HG03066 (cell line): ENCODE measurements around the gene FADS6.

Experiments
- ATAC-seq: cut with Tn5 transposase; IDR thresholded peaks from one replicate; pipeline ENCODE4 v1.9.1; 2021; ENCODE audit warnings: low read depth; ENCODE audit not compliant: unreplicated experiment

FADS6 gene, protein sequence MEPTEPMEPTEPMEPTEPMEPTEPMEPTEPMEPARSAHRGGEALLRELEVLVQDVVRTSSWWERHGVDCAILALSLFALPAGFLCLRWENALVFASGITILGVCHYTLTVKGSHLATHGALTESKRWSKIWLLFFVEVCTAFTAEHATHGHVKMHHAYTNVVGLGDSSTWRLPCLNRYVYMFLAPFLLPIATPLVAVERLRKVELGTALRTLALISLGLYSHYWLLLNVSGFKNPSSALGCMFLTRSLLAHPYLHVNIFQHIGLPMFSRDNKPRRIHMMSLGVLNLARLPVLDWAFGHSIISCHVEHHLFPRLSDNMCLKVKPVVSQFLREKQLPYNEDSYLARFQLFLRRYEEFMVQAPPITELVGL

DNA sequence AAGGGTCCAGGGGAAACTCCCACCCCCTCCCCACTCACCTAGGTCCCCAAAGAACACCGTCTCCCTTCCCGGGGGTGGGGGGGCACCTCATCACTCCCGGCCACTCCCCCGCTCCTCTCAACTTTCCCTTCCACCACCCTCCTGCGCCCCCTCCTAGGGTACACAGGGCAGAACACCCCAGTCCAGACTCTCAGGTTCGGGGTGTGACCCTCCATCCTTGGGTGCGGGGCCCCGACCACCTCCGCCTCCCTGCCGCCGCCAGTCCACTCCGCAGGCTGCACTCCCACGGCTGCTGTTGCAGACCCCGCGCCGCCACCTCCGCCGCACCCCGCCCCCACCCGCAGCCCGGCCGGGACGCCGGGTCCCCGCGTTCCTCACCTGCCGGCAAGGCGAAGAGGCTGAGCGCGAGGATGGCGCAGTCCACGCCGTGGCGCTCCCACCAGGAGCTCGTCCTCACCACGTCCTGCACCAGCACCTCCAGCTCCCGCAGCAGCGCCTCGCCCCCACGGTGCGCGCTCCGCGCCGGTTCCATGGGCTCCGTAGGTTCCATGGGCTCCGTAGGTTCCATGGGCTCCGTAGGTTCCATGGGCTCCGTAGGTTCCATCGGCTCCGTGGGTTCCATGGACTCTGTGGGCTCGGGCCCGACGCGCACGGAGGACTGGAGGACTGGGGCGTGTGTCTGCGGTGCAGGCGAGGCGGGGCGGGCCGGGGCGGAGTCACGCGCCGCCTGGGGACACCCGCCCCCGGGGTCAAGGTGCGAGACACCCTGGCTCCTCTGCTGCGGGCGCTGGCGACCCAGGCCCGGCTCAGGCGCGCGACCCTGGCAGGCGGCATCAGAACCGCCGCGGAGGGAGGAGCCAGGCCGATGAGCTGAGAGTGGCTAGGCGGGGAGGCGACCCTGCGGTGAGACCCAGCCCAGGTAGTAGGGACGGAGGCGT lies at the start of gene FADS6:
FADS6 (minus strand) TSS at position 660 of the 938 bp plus-strand sequence; CDS start at position 622, 38 bp downstream.
- ATAC-seq, result no peak

DNA sequence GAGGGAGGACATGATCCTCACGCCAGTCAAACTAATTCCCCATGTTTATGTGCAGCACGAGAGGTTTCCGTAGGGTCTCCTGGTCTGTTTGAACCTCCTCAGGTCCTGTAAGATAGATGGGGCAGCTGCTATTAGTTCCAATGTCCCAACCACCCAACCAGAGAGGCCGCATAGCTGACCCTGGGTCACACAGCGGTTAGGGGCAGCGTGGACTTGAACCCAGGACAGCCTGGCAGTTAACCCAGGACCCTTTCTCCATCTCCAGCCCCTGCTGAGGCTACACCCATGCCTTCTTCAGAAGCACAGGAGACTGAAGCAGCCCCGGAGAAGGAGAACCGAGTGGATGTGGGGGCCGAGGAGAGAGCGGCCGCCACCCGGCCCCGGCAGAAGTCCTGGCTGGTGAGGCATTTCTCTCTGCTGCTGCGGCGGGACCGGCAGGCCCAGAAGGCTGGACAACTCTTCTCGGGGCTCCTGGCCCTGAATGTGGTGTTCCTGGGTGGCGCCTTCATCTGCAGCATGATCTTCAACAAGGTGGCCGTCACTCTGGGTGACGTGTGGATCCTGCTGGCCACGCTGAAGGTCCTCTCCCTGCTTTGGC lies 47.8 kb upstream of the FADS6 start:
- no peak for ATAC-seq

DNA sequence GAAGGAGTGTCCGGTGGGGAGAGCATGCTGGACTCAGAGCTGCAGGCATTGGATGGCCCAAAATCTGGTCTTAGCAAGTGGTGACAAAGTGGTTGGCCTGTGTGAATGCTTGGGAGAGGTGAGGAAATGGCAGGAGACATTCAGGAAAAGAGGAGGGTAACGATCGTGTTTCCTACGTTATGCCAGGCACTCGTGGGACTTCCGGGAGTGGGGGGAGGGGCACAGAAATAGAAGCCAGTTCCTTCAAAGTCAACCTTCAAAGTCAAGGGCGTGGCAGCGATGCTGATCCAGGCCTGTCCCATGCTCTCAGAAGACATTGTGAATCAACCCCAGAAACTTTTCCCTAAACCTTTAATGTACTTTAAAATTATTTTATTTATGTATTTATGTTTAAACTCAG lies 46.1 kb upstream of the FADS6 start:
- no peak for ATAC-seq

DNA sequence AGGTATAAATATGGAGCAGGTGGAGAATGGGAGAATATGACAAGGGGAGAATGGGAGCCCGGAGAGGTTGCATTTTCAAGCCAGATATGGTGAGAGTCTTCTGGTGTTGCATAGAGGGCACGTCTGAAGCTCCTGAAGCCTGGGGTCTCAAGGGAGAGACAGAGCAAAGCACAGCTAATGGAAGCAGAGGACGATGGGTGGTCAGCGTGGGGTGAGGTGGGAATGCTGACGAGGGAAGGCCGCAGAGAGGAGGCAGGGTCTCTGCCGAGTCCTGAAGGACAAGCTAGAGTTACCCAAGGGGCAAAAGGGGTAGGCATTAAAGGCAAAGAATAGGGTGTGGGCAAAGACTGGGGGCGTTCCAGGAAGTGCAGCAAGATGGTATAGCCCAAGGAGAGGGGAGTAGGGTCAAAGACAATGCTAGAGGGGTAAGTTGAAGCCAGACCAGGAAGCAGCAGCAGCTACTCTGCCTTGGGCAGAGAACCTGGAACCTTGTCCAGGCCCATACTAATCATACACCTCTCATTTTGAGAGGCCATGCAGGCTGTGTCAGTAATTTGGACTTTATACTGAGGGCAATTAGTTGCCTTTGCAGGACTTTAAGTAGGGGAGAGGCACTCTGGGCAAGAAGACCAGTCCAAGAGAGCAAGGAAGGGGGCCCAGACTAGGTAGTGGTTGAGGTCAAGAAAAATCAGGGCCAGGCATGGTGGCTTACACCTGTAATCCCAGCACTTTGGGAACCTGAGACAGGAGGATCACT lies 44.9 kb upstream of the FADS6 start:
- no peak for ATAC-seq

DNA sequence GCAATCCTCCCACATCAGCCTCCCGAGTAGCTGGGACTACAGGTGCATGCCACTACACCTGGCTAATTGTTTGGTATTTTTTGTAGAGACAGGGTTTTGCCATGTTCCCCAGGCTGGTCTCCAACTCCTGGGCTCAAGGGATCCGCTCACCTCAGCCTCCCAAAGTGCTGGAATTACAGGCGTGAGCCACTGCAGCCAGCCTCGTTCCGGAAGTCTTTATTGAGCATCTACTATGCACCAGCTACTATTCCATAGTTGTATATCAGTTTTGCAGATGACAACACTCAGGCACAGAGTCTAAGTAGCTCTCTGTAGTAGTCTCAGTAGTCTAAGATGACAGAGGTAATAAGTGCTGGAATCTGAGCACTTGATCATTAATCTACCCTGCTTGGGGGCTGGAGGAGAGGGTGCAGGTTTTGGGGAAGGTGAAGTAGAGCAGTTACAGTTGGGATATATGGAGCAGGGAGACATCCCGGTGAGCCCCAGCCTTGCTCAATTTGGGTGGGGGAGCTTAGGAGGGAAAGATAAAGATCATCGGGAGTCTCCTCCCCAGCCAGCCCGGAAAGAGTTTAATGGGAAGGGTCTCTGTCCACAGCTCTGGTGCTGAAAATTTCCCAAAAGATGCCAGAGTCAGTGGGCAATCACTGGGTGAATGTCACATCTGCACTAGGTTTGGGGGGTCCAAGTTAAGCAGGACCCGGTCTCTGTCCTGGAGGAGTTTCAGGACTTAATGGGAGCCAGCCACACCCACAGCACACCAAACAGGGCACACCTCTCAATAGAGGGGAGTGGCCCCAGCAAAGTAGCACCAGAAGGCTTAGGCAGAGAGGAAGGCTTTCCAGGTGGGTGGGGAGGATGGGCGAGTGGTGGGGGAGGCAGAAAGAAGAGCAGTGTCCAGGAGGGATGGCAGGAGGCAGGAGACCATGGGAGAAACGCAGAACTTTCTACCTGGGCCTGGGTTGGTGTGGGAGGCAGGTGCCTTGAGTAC lies 43.9 kb upstream of the FADS6 start:
- ATAC-seq, result no peak

DNA sequence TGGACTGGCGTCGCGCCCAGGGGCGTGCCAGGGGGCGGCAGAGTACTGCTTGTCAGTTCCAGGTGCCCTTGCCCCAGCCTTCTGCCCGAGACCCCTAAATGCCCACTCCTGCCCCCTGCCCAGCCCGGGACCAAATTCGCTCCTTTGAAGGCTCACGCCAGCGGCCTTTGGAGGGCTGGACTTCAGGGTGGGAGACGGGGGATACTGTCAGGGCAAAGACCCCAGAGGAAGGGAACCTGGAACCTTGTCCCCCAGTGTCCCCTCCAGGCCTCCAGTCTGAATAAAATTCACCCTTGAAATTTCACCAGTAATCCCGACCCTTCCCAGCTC lies 43.0 kb upstream of the FADS6 start:
- ATAC-seq, result no peak

DNA sequence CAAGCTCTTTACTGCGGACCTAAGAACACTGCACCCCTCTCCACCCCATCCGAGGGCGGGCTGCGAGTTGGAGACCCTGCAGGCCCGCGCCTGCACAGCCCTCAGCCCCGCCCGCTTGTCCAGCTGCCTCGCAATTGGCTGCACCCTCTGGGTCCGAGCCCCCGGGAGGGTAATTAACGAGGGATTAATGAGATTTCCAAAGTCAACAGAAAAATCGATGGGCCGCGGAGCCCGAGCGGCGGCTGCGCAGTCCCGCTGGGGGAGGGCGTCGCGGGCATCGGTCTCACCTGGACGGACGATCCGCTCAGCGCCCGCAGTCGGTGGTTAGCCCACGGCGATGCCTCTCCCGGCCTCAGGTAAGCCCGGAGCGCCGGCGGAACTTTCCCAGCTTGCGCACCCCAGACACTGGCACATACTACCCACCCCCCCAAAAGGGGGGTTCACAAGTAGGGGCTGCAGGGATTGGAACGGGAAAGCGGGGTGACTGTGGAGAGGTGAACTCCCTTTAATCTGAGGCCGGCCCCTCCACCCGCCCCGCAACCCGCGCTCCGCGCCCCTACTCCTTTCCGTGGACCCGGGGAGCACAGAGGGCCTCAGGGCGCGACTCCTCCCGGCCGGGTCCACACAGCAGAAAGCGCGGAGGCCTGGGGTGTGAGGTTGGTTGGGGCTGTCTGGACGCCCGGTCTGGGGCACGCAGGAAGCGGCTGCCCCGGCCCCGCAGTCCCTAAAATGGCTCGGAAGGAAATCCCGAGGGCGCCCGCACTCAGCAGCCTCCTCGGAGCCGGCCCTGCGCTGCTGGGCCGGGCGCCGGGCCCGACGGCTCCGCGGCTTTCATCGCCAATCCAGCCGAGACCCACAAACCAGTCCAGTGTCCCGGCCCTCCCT lies 42.4 kb upstream of the FADS6 start, which contains the start of gene OTOP3:
OTOP3 (plus strand) TSS at position 314 of the 885 bp plus-strand sequence; CDS start at position 338, 24 bp downstream.
- no peak for ATAC-seq

DNA sequence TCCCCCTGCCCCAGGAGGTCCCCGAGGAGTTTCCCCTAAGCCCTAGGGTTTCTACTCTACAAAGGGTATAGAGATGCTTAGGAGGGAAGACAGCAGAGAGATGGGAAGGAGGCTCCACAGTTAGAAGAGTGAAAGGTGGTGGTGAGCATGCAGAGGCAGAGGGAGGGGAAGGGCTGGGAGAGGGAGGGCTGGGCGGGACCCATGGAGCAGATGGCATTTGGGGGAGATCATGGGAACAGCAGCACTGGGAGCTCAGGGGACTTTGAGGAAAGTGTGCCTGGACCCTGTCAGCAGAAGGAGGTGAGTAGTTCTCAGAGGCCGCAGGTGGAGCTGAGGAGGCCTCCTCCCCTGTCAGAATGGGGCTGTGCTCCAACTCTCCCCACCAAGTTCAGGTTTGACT lies 41.6 kb upstream of the FADS6 start:
- ATAC-seq, result no peak

DNA sequence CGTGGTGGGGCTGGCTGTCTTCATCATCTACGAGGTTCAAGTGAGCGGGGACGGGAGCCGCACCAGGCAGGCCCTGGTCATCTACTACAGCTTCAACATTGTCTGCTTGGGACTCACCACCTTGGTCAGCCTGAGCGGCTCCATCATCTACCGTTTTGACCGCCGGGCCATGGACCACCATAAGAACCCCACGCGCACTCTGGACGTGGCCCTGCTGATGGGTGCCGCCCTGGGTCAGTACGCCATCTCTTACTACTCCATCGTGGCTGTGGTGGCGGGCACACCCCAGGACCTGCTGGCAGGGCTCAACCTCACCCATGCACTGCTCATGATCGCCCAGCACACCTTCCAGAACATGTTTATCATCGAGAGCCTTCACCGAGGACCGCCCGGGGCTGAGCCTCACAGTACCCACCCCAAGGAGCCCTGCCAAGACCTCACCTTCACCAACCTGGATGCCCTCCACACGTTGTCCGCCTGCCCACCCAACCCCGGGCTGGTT lies 37.2 kb upstream of the FADS6 start:
- ATAC-seq, result no peak

DNA sequence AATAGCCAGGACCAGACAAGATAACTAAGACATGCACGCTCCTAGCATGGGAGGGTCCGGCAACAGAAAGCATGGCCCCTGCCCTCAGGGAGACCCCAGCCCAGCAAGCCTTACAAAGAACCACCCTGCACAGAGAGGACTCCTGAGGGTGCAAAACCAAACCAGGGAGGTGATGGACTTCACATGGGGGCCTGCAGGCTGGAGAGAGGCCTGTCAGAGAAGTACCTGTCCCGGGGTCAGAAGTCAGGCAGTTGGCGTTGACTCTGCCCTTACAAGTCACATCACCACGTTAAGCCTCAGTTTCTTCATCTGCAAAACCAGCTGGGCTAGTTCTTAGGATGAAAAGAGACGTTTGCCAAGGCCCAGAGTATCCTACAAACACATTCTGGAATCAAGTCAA lies 35.4 kb upstream of the FADS6 start:
- no peak for ATAC-seq

DNA sequence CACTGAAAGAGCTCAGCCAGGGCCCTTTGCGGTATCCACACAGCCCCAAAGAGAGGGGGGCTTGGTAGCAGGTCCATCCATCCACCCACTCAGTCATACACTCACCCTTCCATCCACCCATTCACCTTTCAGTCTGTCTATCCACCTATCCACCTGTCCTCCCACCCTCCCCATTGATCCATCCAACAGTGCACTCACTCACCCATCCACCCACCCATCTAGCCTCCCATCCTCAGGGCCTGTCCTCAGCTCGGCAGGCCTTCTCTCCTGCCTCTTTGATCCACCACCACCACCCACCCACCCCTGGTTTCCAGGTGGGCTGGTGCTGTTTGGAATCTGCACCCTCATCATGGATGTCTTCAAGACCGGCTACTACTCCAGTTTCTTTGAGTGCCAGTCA lies 31.8 kb upstream of the FADS6 start:
- ATAC-seq, result no peak

DNA sequence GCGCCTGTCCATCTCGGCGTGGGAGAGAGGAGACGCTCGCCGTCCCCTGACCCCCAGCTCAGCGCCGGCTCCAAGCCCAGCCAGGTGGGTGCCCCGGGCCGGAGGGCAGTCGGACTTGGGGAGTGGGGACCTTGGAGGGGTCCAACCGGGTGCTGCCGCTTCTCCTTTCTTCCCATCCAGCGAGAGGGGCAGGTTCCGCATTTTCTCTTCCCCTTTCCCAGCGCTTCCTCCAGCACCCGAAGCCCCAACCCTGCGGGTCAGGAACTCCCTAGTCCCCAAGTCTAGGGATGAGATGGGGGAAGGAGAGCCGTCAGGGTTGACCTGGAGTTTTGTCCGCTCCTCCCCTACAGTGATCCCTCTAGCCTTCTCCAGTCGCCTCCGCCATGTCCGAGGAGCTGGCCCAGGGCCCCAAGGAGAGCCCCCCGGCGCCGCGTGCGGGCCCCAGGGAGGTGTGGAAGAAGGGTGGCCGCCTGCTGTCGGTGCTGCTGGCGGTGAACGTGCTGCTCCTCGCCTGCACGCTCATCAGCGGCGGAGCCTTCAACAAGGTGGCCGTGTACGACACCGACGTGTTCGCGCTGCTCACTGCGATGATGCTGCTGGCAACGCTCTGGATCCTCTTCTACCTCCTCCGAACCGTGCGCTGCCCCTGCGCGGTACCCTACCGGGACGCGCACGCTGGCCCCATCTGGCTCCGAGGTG lies 31.0 kb upstream of the FADS6 start, which contains the start of gene OTOP2:
OTOP2 (plus strand) TSS at position 24 of the 699 bp plus-strand sequence; CDS start at position 384, 360 bp downstream.
- ATAC-seq, result no peak

DNA sequence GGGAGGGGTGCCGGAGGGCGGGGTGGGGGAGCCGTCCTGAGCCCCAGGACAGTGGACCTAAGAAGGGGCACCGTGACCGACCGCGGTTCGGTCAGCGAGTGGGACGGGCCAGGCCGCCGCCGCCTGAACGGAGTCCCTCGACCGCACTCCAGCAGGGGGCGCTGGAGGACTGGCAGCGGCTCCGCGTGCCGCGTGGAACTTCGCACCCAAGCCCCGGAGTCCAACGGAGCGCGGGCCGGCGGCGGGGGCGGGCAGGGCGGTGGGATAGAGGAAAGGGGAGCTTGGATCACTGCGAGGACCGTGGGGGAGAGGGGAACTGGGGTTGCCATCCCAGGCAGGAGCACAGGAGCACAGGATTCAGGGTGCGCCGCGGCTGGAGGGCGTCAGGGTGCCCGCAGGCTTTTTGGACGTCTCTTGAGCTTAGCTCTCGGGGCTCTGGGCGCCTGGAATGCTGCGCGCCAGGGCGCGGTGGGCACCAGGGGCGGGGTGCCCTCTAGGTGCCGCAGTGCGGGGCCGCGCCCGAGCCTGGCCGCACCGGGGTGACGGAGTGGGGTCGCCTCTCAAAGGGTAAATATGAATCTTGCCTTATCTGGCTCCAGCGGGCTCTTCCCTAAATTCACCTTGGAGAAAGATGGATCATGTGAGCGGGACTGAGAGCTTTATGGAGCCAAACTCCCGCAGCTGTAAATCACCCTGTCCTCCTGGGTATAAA lies 30.3 kb upstream of the FADS6 start:
- no peak for ATAC-seq

DNA sequence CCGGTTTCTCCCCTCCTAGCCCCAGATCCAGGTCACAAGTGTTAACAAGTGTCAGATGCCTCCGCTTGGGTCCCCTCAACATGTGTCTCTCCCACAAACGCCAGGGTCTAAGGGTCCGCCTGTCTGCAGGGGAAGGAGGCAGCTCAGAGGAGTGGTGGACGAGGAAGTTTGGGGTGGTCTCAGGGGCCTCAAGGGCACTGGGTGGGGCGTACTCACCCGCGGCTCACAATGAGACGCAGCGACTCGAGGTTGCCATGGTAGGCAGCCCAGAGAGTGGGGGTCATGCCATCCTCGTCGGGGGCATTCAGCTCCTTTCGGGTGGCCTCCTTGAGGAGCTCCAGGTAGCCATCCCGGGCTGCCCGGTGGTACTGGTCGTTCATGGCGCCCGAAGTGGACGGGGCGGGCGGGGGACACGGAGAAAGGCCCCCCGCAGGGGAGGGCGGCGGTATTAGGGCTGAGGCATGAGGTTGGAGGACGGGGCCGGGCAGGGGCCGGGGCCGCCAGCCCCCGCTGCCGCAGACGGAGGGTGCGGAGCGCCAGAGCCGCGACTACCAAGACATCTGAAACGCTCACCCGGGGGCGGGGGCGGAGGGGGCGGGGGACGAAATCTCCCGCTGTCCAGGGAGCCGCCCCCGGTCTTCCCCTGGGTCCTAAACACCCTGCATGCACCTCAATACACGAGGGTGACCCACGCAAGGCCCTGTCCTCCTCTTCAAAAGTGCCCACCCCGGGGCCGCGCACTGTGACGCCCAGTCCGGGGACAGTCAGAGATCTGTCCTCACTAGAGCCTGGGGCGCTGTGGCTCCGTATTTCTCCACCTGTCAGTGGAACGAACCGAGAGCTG lies 29.5 kb upstream of the FADS6 start, which contains the start of gene USH1G:
USH1G (minus strand) TSS at position 562 of the 844 bp plus-strand sequence; CDS start at position 380, 182 bp downstream.
- no peak for ATAC-seq

DNA sequence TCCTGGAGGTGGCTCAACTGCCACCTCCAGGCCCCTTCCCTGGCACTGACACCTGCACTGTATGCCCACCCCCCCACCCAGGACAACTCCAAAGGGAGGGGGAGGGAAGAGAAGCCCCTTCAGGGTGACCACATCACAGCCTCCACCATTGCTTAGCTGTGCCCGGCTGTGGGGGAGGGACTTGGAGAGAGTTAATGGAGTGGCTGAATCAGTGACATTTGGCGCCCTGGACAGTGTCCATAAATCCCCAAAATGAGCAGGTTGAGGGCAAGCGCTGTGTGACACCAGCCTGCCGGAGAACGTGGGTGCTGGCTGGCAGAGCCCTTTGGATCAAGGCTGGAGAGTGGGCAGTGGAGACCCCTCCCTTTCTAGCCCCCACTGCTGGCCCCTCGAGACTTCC lies 28.7 kb upstream of the FADS6 start:
- no peak for ATAC-seq

DNA sequence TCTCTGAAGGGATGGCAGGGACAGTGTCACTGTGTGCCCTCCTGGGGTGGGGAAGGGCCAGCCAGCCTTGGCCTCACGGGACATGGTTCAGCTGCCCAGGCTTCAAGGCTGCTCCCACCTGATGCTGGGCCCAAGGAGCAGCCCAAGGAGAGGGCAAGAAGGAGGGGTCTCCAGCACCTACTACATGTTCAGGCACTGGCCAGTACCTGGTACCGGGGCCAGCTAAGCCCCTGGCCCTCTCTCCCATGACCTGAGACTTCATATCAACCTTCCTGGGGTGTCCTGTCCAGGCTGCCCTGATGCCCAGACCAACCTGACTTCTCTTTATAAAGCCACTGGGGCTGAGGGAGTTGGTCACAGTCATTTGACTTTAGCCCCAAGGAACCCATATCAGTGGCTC lies 28.3 kb upstream of the FADS6 start:
- no peak for ATAC-seq
